Measurements from ENCODE around the gene LRMDA. TPM values are rescaled to one million over a fixed set of nuclear protein-coding genes. Genes with fewer than 3 reads are reported as not detected.

LRMDA gene
- total RNA-seq, 1 experiment from 2014 or later: 7.9 TPM

GRCh38 chr10:76201962-76202361 lies 770.5 kb downstream of the LRMDA start:
- no peak for DNase-seq (ENCODE audit: low read depth)

GRCh38 chr10:76202777-76203176 lies 771.4 kb downstream of the LRMDA start:
- DNase-seq (ENCODE audit: low read depth): peak; percentile 64

GRCh38 chr10:76205361-76205760 lies 773.9 kb downstream of the LRMDA start:
- no peak for DNase-seq (ENCODE audit: low read depth)

GRCh38 chr10:76206797-76207352 lies 775.5 kb downstream of the LRMDA start:
- DNase-seq (ENCODE audit: low read depth): peak; percentile 15

- peak; percentile 28 for DNase-seq (ENCODE audit: low read depth)
Observed at GRCh38 chr10:76209135-76209534, 777.7 kb downstream of the LRMDA start.

DNA sequence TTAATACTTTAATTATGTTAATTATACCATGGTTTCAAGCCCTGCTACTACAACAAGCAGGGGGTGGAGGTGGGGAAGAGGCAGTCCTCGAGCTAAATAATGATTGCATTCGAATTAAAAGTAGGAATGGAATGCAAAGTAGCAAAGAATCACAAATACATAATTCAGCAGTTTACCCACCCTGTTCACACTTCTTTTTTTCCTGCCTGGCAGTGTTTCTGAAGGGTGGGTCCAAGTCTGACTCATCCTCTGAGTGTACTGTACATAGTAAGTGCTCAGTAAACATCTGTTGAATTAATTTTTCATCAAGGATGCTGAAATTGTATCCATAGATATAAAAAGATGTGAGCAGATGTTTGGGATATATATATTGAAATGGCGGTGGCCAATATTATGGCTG lies 778.8 kb downstream of the LRMDA start:
- no peak for DNase-seq (ENCODE audit: low read depth)

- DNase-seq (ENCODE audit: low read depth): no peak
Observed at GRCh38 chr10:76211691-76212090, 780.3 kb downstream of the LRMDA start.

GRCh38 chr10:76213876-76214275 lies 782.5 kb downstream of the LRMDA start:
- no peak for DNase-seq (ENCODE audit: low read depth)

DNA sequence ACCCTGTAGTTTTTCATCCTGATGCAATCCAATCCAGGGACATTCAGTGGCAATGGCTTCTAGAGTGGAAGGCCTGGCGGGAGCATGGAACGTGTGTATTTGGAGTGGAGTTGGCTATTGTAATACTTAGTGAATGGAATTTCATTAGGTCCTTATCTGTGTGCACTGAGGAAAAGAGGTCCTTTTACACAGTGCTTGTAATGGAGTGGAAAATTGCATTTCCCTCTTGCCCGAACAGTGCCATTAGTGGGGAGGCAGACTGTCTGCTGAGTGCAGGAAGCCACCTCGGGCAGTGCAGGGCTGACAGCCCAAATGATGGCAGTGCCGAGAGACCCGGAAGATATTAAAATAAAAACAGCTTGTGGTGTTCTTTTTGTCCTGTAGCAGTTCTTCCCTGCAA lies 786.6 kb downstream of the LRMDA start:
- no peak for DNase-seq (ENCODE audit: low read depth)

- no peak for DNase-seq (ENCODE audit: low read depth)
Observed at GRCh38 chr10:76229341-76229740, 797.9 kb downstream of the LRMDA start.

DNA sequence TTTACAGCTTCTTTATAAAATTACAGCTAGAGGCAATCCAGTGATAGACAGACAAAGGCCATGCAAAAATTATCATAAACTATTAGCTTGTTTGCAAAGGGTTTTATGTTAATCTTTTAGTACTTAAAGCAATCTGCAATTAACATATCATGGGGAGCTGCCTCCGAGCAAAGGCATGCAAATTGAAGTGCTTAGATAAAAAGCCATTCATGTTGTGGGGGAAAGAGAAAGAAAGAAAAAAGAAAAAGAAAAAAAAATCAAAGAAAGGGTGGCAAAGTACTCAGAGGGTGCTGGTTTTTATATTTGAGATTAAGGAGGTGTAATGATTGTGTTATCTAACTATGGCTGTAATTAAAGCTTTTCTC lies 799.5 kb downstream of the LRMDA start:
- DNase-seq (ENCODE audit: low read depth): no peak

GRCh38 chr10:76231286-76231934 lies 800.0 kb downstream of the LRMDA start:
- no peak for DNase-seq (ENCODE audit: low read depth)

DNA sequence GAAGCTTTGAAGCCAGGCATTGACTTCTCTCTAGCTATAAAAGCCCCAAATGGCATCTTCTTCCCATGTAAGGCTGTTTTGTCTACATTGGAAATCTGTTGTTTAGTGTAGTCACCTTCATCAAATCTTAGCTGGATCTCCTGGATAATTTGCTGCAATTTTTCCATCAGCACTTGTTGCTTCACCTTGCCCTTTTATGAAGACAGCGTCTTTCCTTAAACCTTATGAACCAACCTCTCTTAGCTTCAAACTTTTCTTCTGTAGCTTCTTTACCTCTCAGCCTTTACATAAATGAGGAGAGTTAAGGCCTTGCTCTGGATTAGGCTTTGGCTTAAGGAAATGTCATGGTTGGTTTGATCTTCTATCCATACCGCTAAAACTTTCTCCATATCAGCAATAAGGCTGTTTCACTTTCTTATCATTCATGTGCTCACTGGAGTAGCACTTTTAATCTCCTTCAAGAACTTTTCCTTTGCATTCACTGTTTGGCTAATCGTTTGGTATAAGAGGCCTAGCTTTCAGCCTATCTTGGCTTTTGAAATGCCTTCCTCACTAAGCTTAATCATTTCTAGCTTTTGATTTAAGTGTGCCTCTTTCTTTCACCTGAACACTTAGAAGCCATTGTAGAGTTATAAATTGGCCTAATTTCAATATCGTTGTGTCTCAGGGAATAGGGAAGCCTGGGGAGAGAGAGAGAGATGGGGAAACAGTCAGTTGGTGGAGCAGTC lies 803.2 kb downstream of the LRMDA start:
- no peak for DNase-seq (ENCODE audit: low read depth)

- DNase-seq (ENCODE audit: low read depth): no peak
Observed at GRCh38 chr10:76236356-76236755, 804.9 kb downstream of the LRMDA start.

- DNase-seq (ENCODE audit: low read depth): no peak
Observed at GRCh38 chr10:76242956-76243355, 811.5 kb downstream of the LRMDA start.

GRCh38 chr10:76244061-76244686 lies 812.8 kb downstream of the LRMDA start:
- DNase-seq (ENCODE audit: low read depth): no peak

DNA sequence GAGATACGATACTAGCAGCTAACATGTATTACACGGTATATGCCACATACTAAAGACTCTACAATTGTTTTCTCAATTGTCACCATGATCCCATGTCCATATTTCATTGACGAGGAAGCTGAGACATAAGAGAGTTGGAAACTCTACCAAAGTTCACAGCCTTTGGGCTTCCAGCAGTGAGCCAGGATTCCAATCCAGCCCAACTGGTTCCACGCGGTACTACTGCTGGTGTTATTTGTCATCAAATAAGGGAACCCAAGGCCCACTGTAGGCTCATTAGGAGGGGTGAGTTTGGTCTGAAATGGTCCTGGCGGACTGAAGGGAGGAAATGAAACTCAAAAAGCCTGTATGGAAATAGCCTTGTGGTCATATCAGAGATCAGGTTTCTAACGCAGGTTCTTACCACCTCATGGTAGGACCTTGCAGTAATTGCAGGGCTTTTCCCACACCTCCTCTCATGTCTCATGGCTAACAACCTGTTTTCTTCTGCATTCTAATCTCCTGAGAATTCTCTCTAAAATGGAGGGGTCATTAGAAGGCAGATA lies 814.6 kb downstream of the LRMDA start:
- DNase-seq (ENCODE audit: low read depth): no peak

DNA sequence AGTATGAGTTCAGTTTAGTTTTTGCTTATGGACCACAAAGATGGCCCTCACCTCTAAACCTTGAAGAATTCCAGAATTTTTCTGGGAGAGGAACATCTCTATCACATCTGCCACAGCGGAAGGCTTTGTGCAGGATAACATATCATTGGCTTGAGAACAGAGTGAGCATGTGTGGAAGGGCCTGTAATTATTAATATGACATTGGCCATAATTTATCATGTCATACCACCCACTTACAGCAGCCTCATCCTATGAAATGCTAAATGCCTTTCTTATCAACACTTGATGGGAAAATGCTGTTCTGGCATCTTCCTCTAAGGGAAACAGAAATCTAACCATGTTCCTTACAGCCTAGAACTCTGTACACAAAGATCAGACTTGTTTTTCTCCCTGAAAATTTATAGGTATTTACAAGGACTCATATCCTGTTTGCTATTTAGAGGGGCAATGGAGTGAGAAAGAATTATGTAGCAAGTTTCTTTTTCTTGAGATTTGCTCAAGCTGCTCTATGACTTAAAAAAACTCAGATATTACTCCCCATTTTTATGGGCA lies 817.3 kb downstream of the LRMDA start:
- DNase-seq (ENCODE audit: low read depth): no peak

GRCh38 chr10:76251841-76252671 lies 820.6 kb downstream of the LRMDA start:
- peak; percentile 29 for DNase-seq (ENCODE audit: low read depth)

GRCh38 chr10:76252733-76253132 lies 821.3 kb downstream of the LRMDA start:
- no peak for DNase-seq (ENCODE audit: low read depth)

- no peak for DNase-seq (ENCODE audit: low read depth)
Observed at GRCh38 chr10:76255241-76255640, 823.8 kb downstream of the LRMDA start.

Data from RPMI7951 (cell line).